ENCODE measurements around the gene FAT2.
"Not testable (repeated sequence)": the region's sequence is repeated elsewhere in the genome, so short reads cannot be mapped to it uniquely, and the experiment has no call there.

Gene FAT2

GRCh38 chr5:151580239-151580638, 10.9 kb downstream of the FAT2 start:
- Histone ChIP-seq H3K36me3 (ENCODE audit: control insufficient read depth, insufficient read depth, low read length) (no peaks in the 10 kb centered on the region), H3K4me3 (ENCODE audit: extremely low read depth, insufficient read depth, low read length, poor library complexity, severe bottlenecking) (no peak overlapping the region), H3K9me3 (ENCODE audit: control insufficient read depth, low read length) (no peaks in the 10 kb centered on the region), H3K27ac (ENCODE audit: low read depth, low read length, severe bottlenecking) (no peak overlapping the region), H3K4me1 (ENCODE audit: control insufficient read depth, insufficient read depth, low read length, poor library complexity, severe bottlenecking) (no peaks in the 10 kb centered on the region)
- 89 to 93% methylated on average over 9 of the region's 9 CpGs for WGBS, 2 experiments (ENCODE audit: insufficient coverage in 2 of 2)

- H3K4me1 ChIP-seq (ENCODE audit: control insufficient read depth, insufficient read depth, low read length, poor library complexity, severe bottlenecking); H3K4me3 ChIP-seq (ENCODE audit: extremely low read depth, insufficient read depth, low read length, poor library complexity, severe bottlenecking); H3K9me3 ChIP-seq (ENCODE audit: control insufficient read depth, low read length); H3K36me3 ChIP-seq (ENCODE audit: control insufficient read depth, insufficient read depth, low read length); H3K27ac ChIP-seq (ENCODE audit: low read depth, low read length, severe bottlenecking): not testable (repeated sequence)
- WGBS, 2 experiments (ENCODE audit: insufficient coverage in 2 of 2): 60% methylated on average over 1 of the region's 1 CpG; no CpG with 5 or more reads in 1 of the 2 experiments
Measured at GRCh38 chr5:151579146-151579545, 12.0 kb downstream of the FAT2 start.

GRCh38 chr5:151578326-151579025, 12.7 kb downstream of the FAT2 start:
- Histone ChIP-seq H3K9me3 (ENCODE audit: control insufficient read depth, low read length) (no peaks in the 10 kb centered on the region), H3K4me1 (ENCODE audit: control insufficient read depth, insufficient read depth, low read length, poor library complexity, severe bottlenecking) (no peaks in the 10 kb centered on the region), H3K36me3 (ENCODE audit: control insufficient read depth, insufficient read depth, low read length) (no peaks in the 10 kb centered on the region), H3K4me3 (ENCODE audit: extremely low read depth, insufficient read depth, low read length, poor library complexity, severe bottlenecking) (no peak overlapping the region), H3K27ac (ENCODE audit: low read depth, low read length, severe bottlenecking) (no peak overlapping the region)
- 57 to 100% methylated on average over 1 to 3 of the region's 6 CpGs for WGBS, 2 experiments (ENCODE audit: insufficient coverage in 2 of 2)

- Histone ChIP-seq H3K36me3 (ENCODE audit: control insufficient read depth, insufficient read depth, low read length) (no peaks in the 10 kb centered on the region), H3K9me3 (ENCODE audit: control insufficient read depth, low read length) (no peaks in the 10 kb centered on the region), H3K4me3 (ENCODE audit: extremely low read depth, insufficient read depth, low read length, poor library complexity, severe bottlenecking) (no peak overlapping the region), H3K27ac (ENCODE audit: low read depth, low read length, severe bottlenecking) (no peak overlapping the region), H3K4me1 (ENCODE audit: control insufficient read depth, insufficient read depth, low read length, poor library complexity, severe bottlenecking) (no peaks in the 10 kb centered on the region)
- 84 to 91% methylated on average over 5 of the region's 5 CpGs for WGBS, 2 experiments (ENCODE audit: insufficient coverage in 2 of 2)
Measured at GRCh38 chr5:151577566-151577965, 13.6 kb downstream of the FAT2 start.

- no peaks in the 10 kb centered on the region for H3K36me3 ChIP-seq (ENCODE audit: control insufficient read depth, insufficient read depth, low read length)
- WGBS, 2 experiments (ENCODE audit: insufficient coverage in 2 of 2): 88 to 100% methylated on average over 1 of the region's 1 CpG
- H3K27ac ChIP-seq (ENCODE audit: low read depth, low read length, severe bottlenecking): no peak overlapping the region
- no peaks in the 10 kb centered on the region for H3K4me1 ChIP-seq (ENCODE audit: control insufficient read depth, insufficient read depth, low read length, poor library complexity, severe bottlenecking)
- H3K4me3 ChIP-seq (ENCODE audit: extremely low read depth, insufficient read depth, low read length, poor library complexity, severe bottlenecking): no peak overlapping the region
- no peaks in the 10 kb centered on the region for H3K9me3 ChIP-seq (ENCODE audit: control insufficient read depth, low read length)
Measured at GRCh38 chr5:151574444-151574996, 16.6 kb downstream of the FAT2 start.

GRCh38 chr5:151572657-151573368, 18.3 kb downstream of the FAT2 start:
- H3K36me3 ChIP-seq (ENCODE audit: control insufficient read depth, insufficient read depth, low read length): no peaks in the 10 kb centered on the region
- H3K4me1 ChIP-seq (ENCODE audit: control insufficient read depth, insufficient read depth, low read length, poor library complexity, severe bottlenecking): no peaks in the 10 kb centered on the region
- H3K27ac ChIP-seq (ENCODE audit: low read depth, low read length, severe bottlenecking): no peak overlapping the region
- WGBS, 2 experiments (ENCODE audit: insufficient coverage in 2 of 2): 88 to 94% methylated on average over 4 to 5 of the region's 8 CpGs
- no peak overlapping the region for H3K4me3 ChIP-seq (ENCODE audit: extremely low read depth, insufficient read depth, low read length, poor library complexity, severe bottlenecking)
- H3K9me3 ChIP-seq (ENCODE audit: control insufficient read depth, low read length): no peaks in the 10 kb centered on the region

GRCh38 chr5:151571270-151572173, 19.6 kb downstream of the FAT2 start:
- WGBS, 2 experiments (ENCODE audit: insufficient coverage in 2 of 2): 84 to 94% methylated on average over 8 to 9 of the region's 9 CpGs
- no peak overlapping the region for H3K27ac ChIP-seq (ENCODE audit: low read depth, low read length, severe bottlenecking)

GRCh38 chr5:151570512-151571269, 20.4 kb downstream of the FAT2 start:
- 79 to 86% methylated on average over 7 to 9 of the region's 12 CpGs for WGBS, 2 experiments (ENCODE audit: insufficient coverage in 2 of 2)
- no peaks in the 10 kb centered on the region for H3K36me3 ChIP-seq (ENCODE audit: control insufficient read depth, insufficient read depth, low read length)
- H3K4me1 ChIP-seq (ENCODE audit: control insufficient read depth, insufficient read depth, low read length, poor library complexity, severe bottlenecking): no peaks in the 10 kb centered on the region
- no peak overlapping the region for H3K4me3 ChIP-seq (ENCODE audit: extremely low read depth, insufficient read depth, low read length, poor library complexity, severe bottlenecking)
- H3K9me3 ChIP-seq (ENCODE audit: control insufficient read depth, low read length): no peaks in the 10 kb centered on the region
- H3K27ac ChIP-seq (ENCODE audit: low read depth, low read length, severe bottlenecking): no peak overlapping the region

More at GRCh38 chr5:151571270-151572173, 19.6 kb downstream of the FAT2 start:
- H3K9me3 ChIP-seq (ENCODE audit: control insufficient read depth, low read length): no peaks in the 10 kb centered on the region
- H3K4me1 ChIP-seq (ENCODE audit: control insufficient read depth, insufficient read depth, low read length, poor library complexity, severe bottlenecking): no peaks in the 10 kb centered on the region
- no peaks in the 10 kb centered on the region for H3K36me3 ChIP-seq (ENCODE audit: control insufficient read depth, insufficient read depth, low read length)
- no peak overlapping the region for H3K4me3 ChIP-seq (ENCODE audit: extremely low read depth, insufficient read depth, low read length, poor library complexity, severe bottlenecking)

- H3K4me1 ChIP-seq (ENCODE audit: control insufficient read depth, insufficient read depth, low read length, poor library complexity, severe bottlenecking): no peaks in the 10 kb centered on the region
- H3K36me3 ChIP-seq (ENCODE audit: control insufficient read depth, insufficient read depth, low read length): no peaks in the 10 kb centered on the region
- H3K4me3 ChIP-seq (ENCODE audit: extremely low read depth, insufficient read depth, low read length, poor library complexity, severe bottlenecking): no peak overlapping the region
- H3K27ac ChIP-seq (ENCODE audit: low read depth, low read length, severe bottlenecking): no peak overlapping the region
- WGBS, 2 experiments (ENCODE audit: insufficient coverage in 2 of 2): 60 to 75% methylated on average over 1 of the region's 2 CpGs
- H3K9me3 ChIP-seq (ENCODE audit: control insufficient read depth, low read length): no peaks in the 10 kb centered on the region
Measured at GRCh38 chr5:151570058-151570457, 21.1 kb downstream of the FAT2 start.
